DOHH2 (cell line): ENCODE data around the gene YWHAB.

ENCODE experiments used
- H3F3A ChIP-seq: fragments of 200-600 bp; sonication (generic), shearing (Covaris generic); 2 replicates; pipeline ENCODE4 v1.6.0; 2016; ENCODE audit warnings: antibody characterized with exemption, mild to moderate bottlenecking; ENCODE audit not compliant: control insufficient read depth, insufficient read depth
- H3K27ac ChIP-seq: fragments of 200-600 bp; sonication (generic); 2 replicates; pipeline ENCODE4 v1.5.1; 2014; ENCODE audit warnings: low read depth, mild to moderate bottlenecking, low read length, moderate library complexity
- H3K27me3 ChIP-seq: fragments of 200-600 bp; sonication (generic); 2 replicates; pipeline ENCODE4 v1.6.1; 2014; ENCODE audit warnings: mild to moderate bottlenecking, low read length, mixed read lengths; ENCODE audit not compliant: control insufficient read depth
- H3K36me3 ChIP-seq: fragments of 200-600 bp; sonication (generic); 2 replicates; pipeline ENCODE4 v1.6.1; 2014; ENCODE audit warnings: mild to moderate bottlenecking, low read length, moderate library complexity, mixed read lengths; ENCODE audit not compliant: control insufficient read depth
- H3K4me1 ChIP-seq: fragments of 200-600 bp; sonication (generic); 2 replicates; pipeline ENCODE4 v1.6.1; 2014; ENCODE audit warnings: mild to moderate bottlenecking, low read length, mixed read lengths; ENCODE audit not compliant: control insufficient read depth
- H3K4me2 ChIP-seq: fragments of 200-600 bp; sonication (generic); 2 replicates; pipeline ENCODE4 v1.6.0; 2014; ENCODE audit warnings: mild to moderate bottlenecking, low read length, moderate library complexity
- H3K4me3 ChIP-seq: fragments of 200-600 bp; sonication (generic); 2 replicates; pipeline ENCODE4 v1.5.1; 2014; ENCODE audit warnings: mild to moderate bottlenecking, low read length, mixed read lengths
- H3K79me2 ChIP-seq: fragments of 200-600 bp; sonication (generic); 2 replicates; pipeline ENCODE4 v1.6.1; 2014; ENCODE audit warnings: mild to moderate bottlenecking, low read length, mixed read lengths; ENCODE audit not compliant: control insufficient read depth
- H3K9me2 ChIP-seq: fragments of 200-600 bp; sonication (generic); replicated peaks from 2 replicates; pipeline ENCODE4 v1.6.1; 2014; ENCODE audit warnings: mild to moderate bottlenecking, low read length, mixed read lengths; ENCODE audit not compliant: control insufficient read depth
- H3K9me3 ChIP-seq: fragments of 200-600 bp; sonication (generic); 2 replicates; pipeline ENCODE4 v1.6.1; 2014; ENCODE audit warnings: antibody characterized with exemption, low read length, mixed read lengths; ENCODE audit not compliant: control insufficient read depth, insufficient read depth
- H4K20me1 ChIP-seq: fragments of 200-600 bp; sonication (generic); 2 replicates; pipeline ENCODE4 v1.6.0; 2014; ENCODE audit warnings: low read depth, mild to moderate bottlenecking, antibody characterized with exemption, low read length, moderate library complexity; ENCODE audit not compliant: control insufficient read depth, insufficient read depth
- EZH2phosphoT487 ChIP-seq: fragments of 200-600 bp; sonication (generic); IDR thresholded peaks from 2 replicates; pipeline ENCODE4 v1.6.1; 2017; ENCODE audit warnings: borderline replicate concordance, mild to moderate bottlenecking, antibody characterized with exemption, low read length, moderate library complexity, mixed read lengths
- TF ChIP-seq, protein P1 (sequence below): fragments of 200-600 bp; sonication (generic); IDR thresholded peaks from one replicate; pipeline ENCODE4 v1.5.1; 2014; ENCODE audit warnings: antibody characterized with exemption, mild to moderate bottlenecking, low read depth, low read length; ENCODE audit not compliant: poor library complexity, severe bottlenecking

The YWHAB gene

DNA sequence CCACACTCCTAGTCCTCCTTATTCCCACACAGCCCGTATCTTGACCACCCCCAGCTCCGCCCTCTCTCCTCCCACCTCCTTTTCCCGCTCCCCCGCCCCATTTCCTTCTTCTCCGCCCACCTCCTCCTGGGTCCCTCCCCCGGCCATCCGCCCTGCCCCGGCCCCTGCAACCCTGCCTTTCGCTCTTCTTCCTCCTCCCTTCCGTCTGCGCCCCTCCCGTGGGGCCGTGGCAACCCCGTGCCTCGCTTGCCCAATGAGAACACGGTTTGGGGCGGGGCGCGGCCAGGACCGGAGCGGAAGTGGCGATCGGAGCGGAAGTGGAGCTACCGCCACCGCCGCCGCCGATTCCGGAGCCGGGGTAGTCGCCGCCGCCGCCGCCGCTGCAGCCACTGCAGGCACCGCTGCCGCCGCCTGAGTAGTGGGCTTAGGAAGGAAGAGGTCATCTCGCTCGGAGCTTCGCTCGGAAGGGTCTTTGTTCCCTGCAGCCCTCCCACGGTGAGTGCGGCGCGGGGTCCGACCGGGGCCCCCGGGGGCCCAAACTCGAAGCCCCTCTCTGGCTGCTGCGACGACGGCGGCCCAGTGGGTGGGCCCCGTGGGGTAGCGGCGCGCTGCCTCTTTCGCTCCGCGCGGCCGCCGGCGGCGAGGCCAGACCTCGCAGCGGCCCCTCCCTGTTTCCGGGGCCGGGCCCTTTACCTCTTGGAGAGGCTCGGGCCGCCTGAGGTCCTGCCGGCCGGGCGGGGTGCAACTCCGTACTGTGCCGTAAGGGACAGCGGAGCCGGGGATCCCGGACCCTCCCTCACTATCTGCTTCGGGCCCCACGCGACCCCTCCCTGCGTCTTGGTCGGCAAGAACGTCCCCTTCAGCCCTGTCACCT, at the start of gene YWHAB:
YWHAB (plus strand) TSS at position 314 of the 874 bp plus-strand sequence. CDS start 15,829 bp downstream, outside the sequence.
- H3K9me3 ChIP-seq, result no peaks in the 10 kb centered on the region
- peaks cover 48% of the 10 kb centered on the region for H3K36me3 ChIP-seq
- no peaks in the 10 kb centered on the region for H3K27me3 ChIP-seq
- peaks cover 56% of the 10 kb centered on the region for H3K79me2 ChIP-seq
- no peak for TF ChIP-seq EZH2phosphoT487
- TF ChIP-seq, protein P1, sequence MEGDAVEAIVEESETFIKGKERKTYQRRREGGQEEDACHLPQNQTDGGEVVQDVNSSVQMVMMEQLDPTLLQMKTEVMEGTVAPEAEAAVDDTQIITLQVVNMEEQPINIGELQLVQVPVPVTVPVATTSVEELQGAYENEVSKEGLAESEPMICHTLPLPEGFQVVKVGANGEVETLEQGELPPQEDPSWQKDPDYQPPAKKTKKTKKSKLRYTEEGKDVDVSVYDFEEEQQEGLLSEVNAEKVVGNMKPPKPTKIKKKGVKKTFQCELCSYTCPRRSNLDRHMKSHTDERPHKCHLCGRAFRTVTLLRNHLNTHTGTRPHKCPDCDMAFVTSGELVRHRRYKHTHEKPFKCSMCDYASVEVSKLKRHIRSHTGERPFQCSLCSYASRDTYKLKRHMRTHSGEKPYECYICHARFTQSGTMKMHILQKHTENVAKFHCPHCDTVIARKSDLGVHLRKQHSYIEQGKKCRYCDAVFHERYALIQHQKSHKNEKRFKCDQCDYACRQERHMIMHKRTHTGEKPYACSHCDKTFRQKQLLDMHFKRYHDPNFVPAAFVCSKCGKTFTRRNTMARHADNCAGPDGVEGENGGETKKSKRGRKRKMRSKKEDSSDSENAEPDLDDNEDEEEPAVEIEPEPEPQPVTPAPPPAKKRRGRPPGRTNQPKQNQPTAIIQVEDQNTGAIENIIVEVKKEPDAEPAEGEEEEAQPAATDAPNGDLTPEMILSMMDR, result peak; percentile 25
- H3K27ac ChIP-seq, result peak within 1 kb of the TSS; percentile 77
- no peaks in the 10 kb centered on the region for H3K9me2 ChIP-seq
- H3K4me2 ChIP-seq, result peak within 1 kb of the TSS; percentile 96
- peaks cover 40% of the 10 kb centered on the region for H4K20me1 ChIP-seq
- peak within 1 kb of the TSS; percentile 75 for H3K4me3 ChIP-seq
- peaks cover 45% of the 10 kb centered on the region for H3K4me1 ChIP-seq
- no peaks in the 10 kb centered on the region for H3F3A ChIP-seq

DNA sequence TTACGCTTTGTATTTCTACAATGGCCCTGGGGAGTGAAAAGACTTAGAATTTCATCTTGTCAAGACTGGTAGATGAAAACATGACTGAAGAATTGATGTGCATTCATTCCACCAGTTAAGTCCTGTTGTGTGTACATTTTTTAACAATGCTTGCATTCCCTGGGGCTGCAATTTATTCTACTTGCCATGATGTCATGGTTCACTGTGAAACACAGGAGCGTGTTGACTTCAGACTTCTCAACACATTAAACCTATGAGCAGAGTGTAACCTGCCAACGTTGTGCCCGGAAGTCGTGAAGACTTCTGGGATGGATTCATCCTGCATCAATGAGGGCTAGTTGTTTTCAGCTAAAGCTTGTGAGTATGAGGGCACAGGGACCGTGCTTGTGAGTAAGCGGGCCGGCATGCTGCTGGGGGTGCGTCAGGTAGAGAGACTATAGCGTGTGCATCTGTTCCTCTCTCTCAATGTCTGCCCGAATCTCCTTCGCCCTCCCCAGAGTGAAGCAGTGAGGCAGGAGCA, 48.8 kb upstream of the YWHAB start:
- Histone ChIP-seq H3F3A (no peaks in the 10 kb centered on the region), H3K4me1 (no peaks in the 10 kb centered on the region), H3K4me2 (no peak overlapping the region), H3K4me3 (no peak overlapping the region), H3K9me3 (no peaks in the 10 kb centered on the region), H3K27me3 (peaks cover 37% of the 10 kb centered on the region), H3K36me3 (no peaks in the 10 kb centered on the region), H3K27ac (no peak overlapping the region), H3K9me2 (no peaks in the 10 kb centered on the region), H3K79me2 (no peaks in the 10 kb centered on the region), H4K20me1 (no peaks in the 10 kb centered on the region)
- no peak for TF ChIP-seq EZH2phosphoT487
- TF ChIP-seq, protein P1, result no peak

DNA sequence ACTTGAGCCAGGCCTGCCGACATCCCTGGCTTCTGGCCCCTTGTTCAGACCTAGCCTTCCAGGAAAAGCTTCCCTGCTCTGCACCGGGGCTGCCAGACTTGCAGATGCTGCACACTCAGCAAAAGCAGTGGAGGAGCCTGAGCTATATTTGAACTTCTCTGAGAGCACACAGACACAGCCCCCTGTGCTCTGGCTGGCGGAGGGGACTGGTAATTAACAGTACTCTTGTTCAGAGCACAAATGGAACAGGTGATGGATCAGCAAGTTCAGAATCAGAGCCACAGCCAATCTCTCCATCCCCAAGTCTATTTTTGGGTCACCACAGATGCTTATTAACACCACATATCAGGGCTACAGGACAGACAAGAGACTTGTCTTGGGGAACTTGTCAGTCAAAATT, 47.6 kb upstream of the YWHAB start:
- Histone ChIP-seq H3F3A (no peaks in the 10 kb centered on the region), H3K9me3 (no peaks in the 10 kb centered on the region), H3K4me2 (no peak overlapping the region), H3K27ac (no peak overlapping the region), H3K4me3 (no peak overlapping the region), H3K9me2 (no peaks in the 10 kb centered on the region), H3K79me2 (no peaks in the 10 kb centered on the region), H4K20me1 (no peaks in the 10 kb centered on the region), H3K27me3 (peaks cover 36% of the 10 kb centered on the region), H3K36me3 (no peaks in the 10 kb centered on the region), H3K4me1 (no peaks in the 10 kb centered on the region)
- TF ChIP-seq EZH2phosphoT487, result no peak
- TF ChIP-seq, protein P1, result no peak
